H9 (cell line): ENCODE results near the gene SPATA2L. TPM values are rescaled to one million over a fixed set of nuclear protein-coding genes. Genes with fewer than 3 reads are reported as not detected.
"Not testable (repeated sequence)": the region's sequence is repeated elsewhere in the genome, so short reads cannot be mapped to it uniquely, and the experiment has no call there.

Source experiments
- DNase-seq: peaks from one replicate; pipeline ENCODE4 v3.0.0-alpha.2; 2017
- H2AFZ ChIP-seq: one replicate; pipeline ENCODE4 v1.6.1; 2013; ENCODE audit warnings: mild to moderate bottlenecking, low read length, control low read depth, moderate library complexity
- H2AK5ac ChIP-seq: 2 replicates; pipeline ENCODE4 v1.6.1; 2013; ENCODE audit warnings: low read length, control low read depth, mixed read lengths; ENCODE audit not compliant: insufficient read length
- H2BK120ac ChIP-seq: one replicate; pipeline ENCODE4 v1.6.1; 2013; ENCODE audit warnings: low read depth, mild to moderate bottlenecking, low read length, control low read depth, inconsistent platforms; ENCODE audit not compliant: poor library complexity, severe bottlenecking
- H2BK12ac ChIP-seq: 2 replicates; pipeline ENCODE4 v1.6.1; 2013; ENCODE audit warnings: low read length, control low read depth, mixed read lengths, low read depth; ENCODE audit not compliant: insufficient read length
- H2BK15ac ChIP-seq: 2 replicates; pipeline ENCODE4 v1.6.1; 2013; ENCODE audit warnings: low read depth, low read length, control low read depth
- H2BK20ac ChIP-seq: one replicate; pipeline ENCODE4 v1.6.1; 2013; ENCODE audit warnings: low read depth, mild to moderate bottlenecking, low read length, control low read depth, inconsistent platforms; ENCODE audit not compliant: poor library complexity, severe bottlenecking
- H2BK5ac ChIP-seq: 2 replicates; pipeline ENCODE4 v1.6.1; 2013; ENCODE audit warnings: low read length, control low read depth, mixed read lengths; ENCODE audit not compliant: insufficient read length
- H3K14ac ChIP-seq: 2 replicates; pipeline ENCODE4 v1.6.1; 2013; ENCODE audit warnings: low read length, control low read depth; ENCODE audit not compliant: insufficient read depth
- H3K18ac ChIP-seq: 2 replicates; pipeline ENCODE4 v1.6.1; 2013; ENCODE audit warnings: low read depth, mild to moderate bottlenecking, mixed read lengths, low read length, control low read depth; ENCODE audit not compliant: insufficient read length
- H3K23ac ChIP-seq: 2 replicates; pipeline ENCODE4 v1.6.1; 2013; ENCODE audit warnings: low read length, control low read depth, mixed read lengths, low read depth; ENCODE audit not compliant: insufficient read length
- H3K23me2 ChIP-seq: 2 replicates; pipeline ENCODE4 v1.6.1; 2013; ENCODE audit warnings: low read depth, mild to moderate bottlenecking, mixed read lengths, low read length, control low read depth; ENCODE audit not compliant: insufficient read length, poor library complexity, severe bottlenecking
- H3K27ac ChIP-seq: 2 replicates; pipeline ENCODE4 v1.5.1; 2013; ENCODE audit warnings: low read length, control low read depth, mixed read lengths, low read depth; ENCODE audit not compliant: insufficient read length
- H3K27me3 ChIP-seq: 2 replicates; pipeline ENCODE4 v1.6.1; 2013; ENCODE audit warnings: low read length, control low read depth, inconsistent platforms; ENCODE audit not compliant: insufficient read depth
- H3K4ac ChIP-seq: 2 replicates; pipeline ENCODE4 v1.6.1; 2013; ENCODE audit warnings: low read depth, mild to moderate bottlenecking, control low read depth, inconsistent platforms, low read length, moderate library complexity
- H3K4me1 ChIP-seq: 2 replicates; pipeline ENCODE4 v1.6.1; 2013; ENCODE audit warnings: low read length, control low read depth, inconsistent platforms; ENCODE audit not compliant: insufficient read depth
- H3K4me2 ChIP-seq: 2 replicates; pipeline ENCODE4 v1.6.1; 2013; ENCODE audit warnings: low read length, control low read depth, mixed read lengths; ENCODE audit not compliant: insufficient read length, insufficient read depth
- H3K56ac ChIP-seq: 2 replicates; pipeline ENCODE4 v1.6.1; 2013; ENCODE audit warnings: low read depth, mild to moderate bottlenecking, mixed read lengths, low read length, control low read depth; ENCODE audit not compliant: insufficient read length
- H3K79me1 ChIP-seq: 2 replicates; pipeline ENCODE4 v1.6.1; 2013; ENCODE audit warnings: low read depth, mild to moderate bottlenecking, moderate library complexity, low read length, control low read depth, inconsistent platforms; ENCODE audit not compliant: insufficient read depth, poor library complexity, severe bottlenecking
- H3K79me2 ChIP-seq: 2 replicates; pipeline ENCODE4 v1.6.1; 2013; ENCODE audit warnings: low read length, control low read depth, inconsistent platforms; ENCODE audit not compliant: insufficient read depth
- H3K9ac ChIP-seq: 2 replicates; pipeline ENCODE4 v1.6.1; 2013; ENCODE audit warnings: low read length, control low read depth, mixed read lengths; ENCODE audit not compliant: insufficient read length; ENCODE audit errors: extremely low read depth
- H3K9me3 ChIP-seq: one replicate; pipeline ENCODE4 v1.6.1; 2013; ENCODE audit warnings: low read depth, low read length, inconsistent platforms; ENCODE audit not compliant: control insufficient read depth
- H3T11ph ChIP-seq: one replicate; pipeline ENCODE4 v1.6.1; 2013; ENCODE audit warnings: mild to moderate bottlenecking, low read length, control low read depth, inconsistent platforms
- H4K20me1 ChIP-seq: one replicate; pipeline ENCODE4 v1.6.1; 2013; ENCODE audit not compliant: control insufficient read depth, insufficient read length, insufficient read depth
- H4K5ac ChIP-seq: 2 replicates; pipeline ENCODE4 v1.6.1; 2013; ENCODE audit warnings: low read depth, mild to moderate bottlenecking, mixed read lengths, low read length, control low read depth; ENCODE audit not compliant: insufficient read length
- H4K8ac ChIP-seq: replicated peaks from 2 replicates; pipeline ENCODE4 v1.6.1; 2013; ENCODE audit warnings: low read length, control low read depth, mixed read lengths, low read depth; ENCODE audit not compliant: insufficient read length
- H4K91ac ChIP-seq: 2 replicates; pipeline ENCODE4 v1.6.1; 2013; ENCODE audit warnings: low read depth, mild to moderate bottlenecking, moderate library complexity, mixed read lengths, low read length, control low read depth; ENCODE audit not compliant: insufficient read length
- H3K27ac Mint-ChIP-seq, 3 experiments: 2 replicates in 2 of 3; 3 replicates in 1 of 3; pipeline ENCODE4 v1.8.0; 2020 to 2021; ENCODE audit warnings: mixed read lengths in 3 of 3, mild to moderate bottlenecking in 1 of 3, moderate library complexity in 1 of 3
- H3K27me3 Mint-ChIP-seq: 2 replicates; pipeline ENCODE4 v1.8.0; 2021; ENCODE audit warnings: low read depth, mild to moderate bottlenecking, moderate library complexity, mixed read lengths
- H3K36me3 Mint-ChIP-seq, 3 experiments: 2 replicates in 2 of 3; 3 replicates in 1 of 3; pipeline ENCODE4 v1.8.0; 2020 to 2021; ENCODE audit warnings: low read depth in 3 of 3, mixed read lengths in 3 of 3; ENCODE audit not compliant: insufficient read depth in 1 of 3
- H3K4me1 Mint-ChIP-seq, 2 experiments: 2 replicates each; pipeline ENCODE4 v1.8.0; 2020; ENCODE audit warnings: mixed read lengths in 2 of 2
- H3K4me3 Mint-ChIP-seq, 2 experiments: 2 replicates in 1 of 2; 3 replicates in 1 of 2; pipeline ENCODE4 v1.8.0; 2020 to 2021; ENCODE audit warnings: mild to moderate bottlenecking in 2 of 2, mixed read lengths in 2 of 2, moderate library complexity in 1 of 2
- H3K9me3 Mint-ChIP-seq, 2 experiments: 2 replicates in 1 of 2; 3 replicates in 1 of 2; pipeline ENCODE4 v1.8.0; 2020; ENCODE audit warnings: mild to moderate bottlenecking in 2 of 2, mixed read lengths in 2 of 2, moderate library complexity in 1 of 2
- WGBS: extraction: QIAGEN DNeasy Blood & Tissue Kit; methylation state at CpG from one replicate; pipeline ENCODE4 v1.1.7; 2013; ENCODE audit warnings: missing lambda C conversion rate, low lambda C conversion rate, mixed read lengths; ENCODE audit not compliant: insufficient read length; ENCODE audit errors: extremely low coverage; 5-methylcytosine and 5-hydroxymethylcytosine counted together
- total RNA-seq: library from RNA; stranded (reverse); gene quantifications from 2 replicates; pipeline ENCODE4 v1.2.1, GENCODE V29; 2021
- TF ChIP-seq, protein P1 (sequence below): fragments of 200-600 bp; sonication (generic); conservative IDR thresholded peaks from 3 replicates; pipeline ENCODE4 v1.8.0; 2021; ENCODE audit warnings: antibody characterized with exemption, mild to moderate bottlenecking

Gene SPATA2L
- total RNA-seq, 1 experiment from 2014 or later, result 27.1 TPM

DNA sequence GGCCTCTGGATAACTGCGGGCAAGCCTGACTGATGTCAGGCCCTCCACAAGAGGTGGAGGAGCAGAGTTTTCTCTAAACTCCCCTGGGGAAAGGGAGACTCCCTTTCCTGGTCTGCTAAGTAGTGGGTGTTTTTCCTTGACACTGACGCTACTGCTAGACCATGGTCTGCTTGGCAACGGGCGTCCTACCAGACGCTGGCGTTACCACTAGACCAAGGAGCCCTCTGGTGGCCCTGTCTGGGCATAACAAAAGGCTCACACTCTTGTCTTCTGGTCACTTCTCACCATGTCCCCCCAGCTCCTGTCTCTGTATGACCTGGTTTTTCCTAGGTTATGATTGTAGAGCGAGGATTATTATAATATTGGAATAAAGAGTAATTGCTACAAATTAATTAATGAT is 34.5 kb downstream of the SPATA2L start:
- not testable (repeated sequence) for DNase-seq, H3K23ac ChIP-seq, H4K91ac ChIP-seq, H3T11ph ChIP-seq, H3K4ac ChIP-seq, H2BK12ac ChIP-seq, H4K8ac ChIP-seq, H3K14ac ChIP-seq, H3K23me2 ChIP-seq, H3K27ac Mint-ChIP-seq, H3K27me3 Mint-ChIP-seq, H3K9me3 ChIP-seq, H4K20me1 ChIP-seq, H2BK120ac ChIP-seq, H3K79me1 ChIP-seq, H2AFZ ChIP-seq, H3K18ac ChIP-seq, H3K4me2 ChIP-seq, H2BK5ac ChIP-seq, H3K27me3 ChIP-seq, H3K4me1 ChIP-seq, H2BK20ac ChIP-seq, H4K5ac ChIP-seq, H3K4me1 Mint-ChIP-seq, H3K79me2 ChIP-seq, H3K27ac ChIP-seq, H3K4me3 Mint-ChIP-seq, H2AK5ac ChIP-seq, H3K9ac ChIP-seq, H2BK15ac ChIP-seq, H3K56ac ChIP-seq
- WGBS, result no CpG with 5 or more reads among the region's 7 CpGs
- TF ChIP-seq, protein P1, sequence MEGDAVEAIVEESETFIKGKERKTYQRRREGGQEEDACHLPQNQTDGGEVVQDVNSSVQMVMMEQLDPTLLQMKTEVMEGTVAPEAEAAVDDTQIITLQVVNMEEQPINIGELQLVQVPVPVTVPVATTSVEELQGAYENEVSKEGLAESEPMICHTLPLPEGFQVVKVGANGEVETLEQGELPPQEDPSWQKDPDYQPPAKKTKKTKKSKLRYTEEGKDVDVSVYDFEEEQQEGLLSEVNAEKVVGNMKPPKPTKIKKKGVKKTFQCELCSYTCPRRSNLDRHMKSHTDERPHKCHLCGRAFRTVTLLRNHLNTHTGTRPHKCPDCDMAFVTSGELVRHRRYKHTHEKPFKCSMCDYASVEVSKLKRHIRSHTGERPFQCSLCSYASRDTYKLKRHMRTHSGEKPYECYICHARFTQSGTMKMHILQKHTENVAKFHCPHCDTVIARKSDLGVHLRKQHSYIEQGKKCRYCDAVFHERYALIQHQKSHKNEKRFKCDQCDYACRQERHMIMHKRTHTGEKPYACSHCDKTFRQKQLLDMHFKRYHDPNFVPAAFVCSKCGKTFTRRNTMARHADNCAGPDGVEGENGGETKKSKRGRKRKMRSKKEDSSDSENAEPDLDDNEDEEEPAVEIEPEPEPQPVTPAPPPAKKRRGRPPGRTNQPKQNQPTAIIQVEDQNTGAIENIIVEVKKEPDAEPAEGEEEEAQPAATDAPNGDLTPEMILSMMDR, result peak; percentile 60
- Mint-ChIP-seq H3K36me3 (peaks cover 46 to 51% (median 48%) of the 10 kb centered on the region in 3 experiments), H3K9me3 (peaks cover 24 to 30% of the 10 kb centered on the region in 2 experiments)

DNA sequence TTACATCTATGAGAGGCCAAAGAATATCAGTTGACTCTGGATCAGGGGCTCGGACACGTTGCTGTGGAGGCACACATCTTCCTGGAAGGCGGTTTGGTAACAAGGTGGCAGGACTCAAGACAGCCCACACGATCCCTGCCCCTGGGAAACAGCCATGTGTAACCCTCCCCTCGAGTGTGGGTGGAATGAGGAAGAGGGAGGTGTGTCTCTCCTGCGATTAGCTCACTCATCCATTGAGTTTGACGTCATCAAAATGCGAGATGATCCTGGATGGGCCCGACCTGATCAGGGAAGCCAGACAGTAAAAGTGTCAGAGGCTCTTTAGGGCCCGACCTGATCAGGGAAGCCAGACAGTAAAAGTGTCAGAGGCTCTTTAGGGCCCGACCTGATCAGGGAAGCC is 37.3 kb downstream of the SPATA2L start:
- DNase-seq, H4K5ac ChIP-seq, H3K27me3 ChIP-seq, H3K79me2 ChIP-seq, H2AFZ ChIP-seq, H3K79me1 ChIP-seq, H3K4me2 ChIP-seq, H3K18ac ChIP-seq, H3K4me1 Mint-ChIP-seq, H2AK5ac ChIP-seq, H3K4me3 Mint-ChIP-seq, H2BK12ac ChIP-seq, H3K56ac ChIP-seq, H3T11ph ChIP-seq, H3K27ac Mint-ChIP-seq, H3K23ac ChIP-seq, H4K20me1 ChIP-seq, H3K27me3 Mint-ChIP-seq, H2BK20ac ChIP-seq, H3K4ac ChIP-seq, H3K27ac ChIP-seq, H2BK120ac ChIP-seq, H3K9ac ChIP-seq, H3K23me2 ChIP-seq, H3K14ac ChIP-seq, H3K4me1 ChIP-seq, H2BK15ac ChIP-seq, H3K9me3 ChIP-seq, H4K91ac ChIP-seq, H4K8ac ChIP-seq, H2BK5ac ChIP-seq: not testable (repeated sequence)
- whole genome bisulfite sequencing, result no CpG with 5 or more reads among the region's 11 CpGs
- Mint-ChIP-seq H3K36me3 (peaks cover 69 to 72% (median 72%) of the 10 kb centered on the region in 3 experiments), H3K9me3 (peaks cover 31 to 37% of the 10 kb centered on the region in 2 experiments)
